ENCODE data around the gene TNIK. TPM values are rescaled to one million over a fixed set of nuclear protein-coding genes. Genes with fewer than 3 reads are reported as not detected.

Gene TNIK
- total and polyA plus RNA-seq, 2 of the 13 experiments (the other 11 are each of a cell fraction or from before 2014, with no cell fraction given) = 0.15 to 0.22 TPM

GRCh38 chr3:171156401-171157010 is 303.7 kb downstream of the TNIK start (continued):
- TF ChIP-seq ZFP91 (CRISPR knock-in tag; IDR thresholded peaks at IDR 0.05; ENCODE audit: borderline replicate concordance) (no peak), ZNF263 (CRISPR knock-in tag; IDR thresholded peaks at IDR 0.05) (no peak)
- TF ChIP-seq, protein P1, sequence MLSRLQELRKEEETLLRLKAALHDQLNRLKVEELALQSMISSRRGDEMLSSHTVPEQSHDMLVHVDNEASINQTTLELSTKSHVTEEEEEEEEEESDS (CRISPR knock-in tag; IDR thresholded peaks at IDR 0.05; ENCODE audit: borderline replicate concordance) = no peak

DNA sequence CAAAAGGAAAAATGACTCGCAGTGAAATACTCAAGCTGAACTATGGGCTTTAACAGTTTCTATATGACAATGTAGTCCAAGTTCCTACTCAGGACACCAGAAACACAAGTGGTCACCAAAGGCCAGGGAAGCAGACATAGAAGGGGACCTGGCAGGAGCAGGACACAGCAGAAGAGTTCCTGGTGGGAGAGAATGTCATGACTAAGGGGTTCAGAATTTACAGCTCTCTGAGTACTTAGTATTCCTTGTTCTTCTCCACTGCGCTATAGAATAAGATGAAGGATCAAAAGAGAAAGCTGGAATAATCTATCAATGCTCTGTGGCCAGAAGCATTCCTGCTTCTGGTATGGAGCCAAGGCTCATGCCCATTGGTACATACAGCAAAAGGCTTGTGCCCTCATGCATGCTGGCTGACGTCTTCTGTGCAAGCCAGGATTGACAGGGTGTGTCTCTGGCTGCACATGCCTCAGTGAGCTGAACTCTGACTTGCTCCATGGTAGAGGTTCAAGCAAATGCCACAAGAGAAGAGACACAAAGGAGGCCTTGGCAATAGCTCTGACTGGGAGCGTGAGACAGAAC is 305.0 kb downstream of the TNIK start:
- 94% methylated on average over 3 of the region's 4 CpGs for WGBS (ENCODE audit: low lambda C conversion rate)
- CTCF ChIA-PET (ENCODE audit: low intra/inter-chr PET ratio, low total read pairs) = no interaction called here
- Histone ChIP-seq H3K36me3 (replicated peaks in 1 of 2; ENCODE audit: control insufficient read depth in 1 of 2, insufficient read depth in 2 of 2, low read length in 2 of 2) (no peaks in the 10 kb centered on the region), H4K20me1 (ENCODE audit: insufficient read depth, low read length) (no peaks in the 10 kb centered on the region), H2AFZ (ENCODE audit: low read length) (no peak overlapping the region), H3K4me1 (ENCODE audit: insufficient read depth, low read length) (peaks cover 42% of the 10 kb centered on the region), H3K4me3 (replicated peaks in 1 of 3; ENCODE audit: insufficient read depth in 1 of 3, low read depth in 2 of 3, low read length in 3 of 3) (no peak overlapping the region), H3K9ac (ENCODE audit: insufficient read depth, low read depth, low read length) (no peak overlapping the region), H3K27ac (ENCODE audit: extremely low read length, insufficient read depth, low read length) (no peak overlapping the region), H3K9me3 (ENCODE audit: low read length) (no peaks in the 10 kb centered on the region), H3K27me3 (ENCODE audit: control insufficient read depth in 1 of 2, insufficient read depth in 2 of 2, low read length in 2 of 2) (no peaks in the 10 kb centered on the region), H3K4me2 (ENCODE audit: low read depth, low read length) (no peak overlapping the region), H3K79me2 (ENCODE audit: insufficient read depth, low read length) (no peaks in the 10 kb centered on the region)
- no TSS peak for BruUV-seq (replicated peaks)
- FAIRE-seq (no peak), ATAC-seq (no peak), DNase-seq (ENCODE audit: low spot score) (no peak)
- in situ Hi-C loops (cut with HindIII; ENCODE audit: extremely low pct_ligation_motif_present, low pct_unique_long_range_greater_than_20kb) = no loop called here
- POLR2A ChIA-PET = no interaction called here
- intact Hi-C loops (cut with micrococcal nuclease; ENCODE audit: unreplicated experiment) = no loop called here
- TF ChIP-seq SETDB1 (CRISPR knock-in tag; IDR thresholded peaks at IDR 0.05; ENCODE audit: borderline replicate concordance) = no peak
- TF ChIP-seq RFXANK (CRISPR knock-in tag; IDR thresholded peaks at IDR 0.05) = no peak
- TF ChIP-seq KMT2B (CRISPR knock-in tag; IDR thresholded peaks at IDR 0.05) = no peak
- no peak for TF ChIP-seq ZNF777 (CRISPR knock-in tag; IDR thresholded peaks at IDR 0.05)
- TF ChIP-seq HNRNPUL1 (IDR thresholded peaks at IDR 0.05; ENCODE audit: low read depth, low read length) = no peak
- no peak for TF ChIP-seq ZNF317 (CRISPR knock-in tag; IDR thresholded peaks at IDR 0.05)
- TF ChIP-seq FOSL2 (CRISPR knock-in tag; IDR thresholded peaks at IDR 0.05) = no peak
- TF ChIP-seq MAZ (IDR thresholded peaks at IDR 0.05; ENCODE audit: borderline replicate concordance, low read depth, low read length) = no peak
- TF ChIP-seq MAZ (CRISPR knock-in tag; IDR thresholded peaks at IDR 0.05; ENCODE audit: low read depth) = no peak
- no peak for TF ChIP-seq KDM2A (CRISPR knock-in tag; IDR thresholded peaks at IDR 0.05; ENCODE audit: borderline replicate concordance, low read depth)
- no peak for TF ChIP-seq ZNF710 (CRISPR knock-in tag; IDR thresholded peaks at IDR 0.05; ENCODE audit: borderline replicate concordance)
- no peak for TF ChIP-seq SKIL (CRISPR knock-in tag; IDR thresholded peaks at IDR 0.05; ENCODE audit: borderline replicate concordance)
- TF ChIP-seq ZNF614 (CRISPR knock-in tag; IDR thresholded peaks at IDR 0.05; ENCODE audit: borderline replicate concordance) = no peak
- TF ChIP-seq HNF4A (CRISPR knock-in tag; IDR thresholded peaks at IDR 0.05) = no peak
- TF ChIP-seq ZNF550 (CRISPR knock-in tag; IDR thresholded peaks at IDR 0.05; ENCODE audit: borderline replicate concordance) = no peak

Data from HepG2 (cell line).